ENCODE results near the gene RASGRP3. TPM values are rescaled to one million over a fixed set of nuclear protein-coding genes. Genes with fewer than 3 reads are reported as not detected.
A peak's percentile ranks its signal among the peaks of the same experiment; 100 is the strongest.

Gene RASGRP3
- total and polyA plus RNA-seq, 5 experiments from 2014 or later: 0.68 to 3.7 (median 2.2) TPM

- POLR2A ChIA-PET: interaction anchor here (1.5 to 1.7 kb wide), 2 partner anchors 16 to 107 kb away, joined by 4 to 10 read pairs; partner anchors contain the start of genes FAM98A and RASGRP3
- DNase-seq: peak in 5 of 10 donors; percentile 6 to 46 (median 35)
- peak; percentile 40 to 44 for ATAC-seq
- peak overlapping the region in 1 of 10 donors; percentile 36 for H3K27ac Mint-ChIP-seq
- peaks cover 0 to 50% (median 10%) of the 10 kb centered on the region in 3 donors for H3K36me3 Mint-ChIP-seq
- no peaks in the 10 kb centered on the region for H3K9me3 Mint-ChIP-seq
- no peak overlapping the region for H3K4me3 Mint-ChIP-seq
- H3K4me1 Mint-ChIP-seq: peaks cover 2 to 14% (median 6%) of the 10 kb centered on the region in 4 donors
- no peaks in the 10 kb centered on the region for H3K27me3 Mint-ChIP-seq
Measured at GRCh38 chr2:33583194-33583938, 106.9 kb downstream of the RASGRP3 start.

DNA sequence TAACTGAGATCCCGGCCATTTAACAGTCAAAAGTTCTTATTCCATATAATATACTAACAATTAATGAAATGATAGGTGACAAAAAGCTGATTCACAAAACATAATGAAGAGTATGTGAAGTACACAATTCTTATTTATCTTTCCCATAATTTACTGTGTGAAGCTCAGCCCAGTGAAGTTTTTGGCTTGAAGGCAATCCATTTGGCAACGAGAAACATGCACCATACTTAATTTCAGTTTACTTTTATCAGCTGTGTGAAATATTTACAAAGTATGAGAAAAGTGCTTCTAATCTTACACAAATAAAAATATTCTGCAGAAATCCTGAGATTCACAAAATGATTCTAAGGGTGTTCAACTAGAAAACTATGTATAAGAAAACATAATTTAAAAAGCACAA, 110.3 kb downstream of the RASGRP3 start:
- Mint-ChIP-seq H3K36me3 (peaks cover 0 to 78% (median 13%) of the 10 kb centered on the region in 3 donors), H3K27me3 (no peaks in the 10 kb centered on the region), H3K9me3 (no peaks in the 10 kb centered on the region), H3K27ac (peak overlapping the region in 1 of 10 donors; percentile 9), H3K4me1 (peaks cover 7 to 19% (median 10%) of the 10 kb centered on the region in 4 donors), H3K4me3 (no peak overlapping the region)
- no peak for ATAC-seq
- no peak for DNase-seq
- POLR2A ChIA-PET: interaction anchor here (1.0 kb wide), 1 partner anchor 12 kb away, joined by 3 read pairs; the partner anchor contains the start of gene FAM98A

- POLR2A ChIA-PET: interaction anchor here (0.6 kb wide), 1 partner anchor 64 kb away, joined by 4 read pairs; no protein-coding TSS in a partner anchor
- no peaks in the 10 kb centered on the region for H3K9me3 Mint-ChIP-seq
- ATAC-seq (no peak), DNase-seq (no peak)
- H3K4me3 Mint-ChIP-seq: no peak overlapping the region
- no peaks in the 10 kb centered on the region for H3K27me3 Mint-ChIP-seq
- H3K36me3 Mint-ChIP-seq: peaks cover 0 to 87% (median 13%) of the 10 kb centered on the region in 3 donors
- H3K4me1 Mint-ChIP-seq: peaks cover 7 to 17% (median 8%) of the 10 kb centered on the region in 4 donors
- peak overlapping the region in 3 of 10 donors; percentile 12 to 41 (median 33) for H3K27ac Mint-ChIP-seq
Measured at GRCh38 chr2:33588232-33588631, 111.8 kb downstream of the RASGRP3 start.

GRCh38 chr2:33589444-33589843, 113.0 kb downstream of the RASGRP3 start:
- Mint-ChIP-seq H3K27ac (peak overlapping the region in 1 of 10 donors; percentile 38), H3K36me3 (peaks cover 0 to 85% (median 16%) of the 10 kb centered on the region in 3 donors)

GRCh38 chr2:33595385-33595784, 118.9 kb downstream of the RASGRP3 start:
- peak overlapping the region in 3 of 10 donors; percentile 3 to 75 (median 47) for H3K27ac Mint-ChIP-seq
- peaks cover 0 to 3% (median 0%) of the 10 kb centered on the region in 5 donors for H3K27me3 Mint-ChIP-seq
- POLR2A ChIA-PET: no interaction called here
- peak overlapping the region in 2 of 10 donors; percentile 29 to 54 for H3K4me3 Mint-ChIP-seq
- no peak for ATAC-seq
- H3K36me3 Mint-ChIP-seq: peaks cover 0 to 47% (median 9%) of the 10 kb centered on the region in 3 donors
- peaks cover 25 to 55% (median 47%) of the 10 kb centered on the region in 4 donors for H3K4me1 Mint-ChIP-seq
- no peak for DNase-seq
- H3K9me3 Mint-ChIP-seq: no peaks in the 10 kb centered on the region

More at GRCh38 chr2:33589444-33589843, 113.0 kb downstream of the RASGRP3 start:
- Mint-ChIP-seq H3K4me3 (no peak overlapping the region), H3K9me3 (no peaks in the 10 kb centered on the region), H3K27me3 (no peaks in the 10 kb centered on the region), H3K4me1 (peaks cover 9 to 26% (median 16%) of the 10 kb centered on the region in 4 donors)
- POLR2A ChIA-PET: no interaction called here
- DNase-seq (no peak), ATAC-seq (no peak)

DNA sequence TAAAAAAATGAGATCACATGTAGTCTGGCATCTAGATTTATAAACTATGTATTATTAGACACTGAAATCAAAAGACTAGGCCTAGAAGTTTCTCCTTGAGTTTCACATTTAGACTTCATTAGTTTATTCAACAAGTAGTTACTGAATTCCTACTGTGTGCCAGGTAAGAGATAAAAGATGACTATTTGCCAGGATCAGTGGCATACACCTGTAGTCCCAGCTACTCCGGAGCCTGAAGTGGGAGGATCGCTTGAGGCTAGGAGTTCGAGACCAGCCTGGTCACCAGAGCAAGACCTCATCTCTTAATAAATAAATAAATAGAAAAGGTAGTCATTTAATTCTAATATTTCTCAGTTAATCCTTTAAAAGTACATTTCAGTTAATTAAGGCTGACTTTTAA, 120.6 kb downstream of the RASGRP3 start:
- POLR2A ChIA-PET: no interaction called here
- Mint-ChIP-seq H3K36me3 (peaks cover 0 to 31% (median 6%) of the 10 kb centered on the region in 3 donors), H3K4me3 (peak overlapping the region in 8 of 10 donors; percentile 11 to 89 (median 40)), H3K4me1 (peaks cover 25 to 55% (median 47%) of the 10 kb centered on the region in 4 donors), H3K27me3 (peaks cover 0 to 3% (median 0%) of the 10 kb centered on the region in 5 donors), H3K27ac (peak overlapping the region in 6 of 10 donors; percentile 10 to 70 (median 36)), H3K9me3 (no peaks in the 10 kb centered on the region)
- no peak for ATAC-seq
- DNase-seq: no peak

- peak; percentile 41 to 51 for ATAC-seq
- peaks cover 0 to 15% (median 4%) of the 10 kb centered on the region in 3 donors for H3K36me3 Mint-ChIP-seq
Measured at GRCh38 chr2:33598561-33599174, 122.2 kb downstream of the RASGRP3 start.

DNA sequence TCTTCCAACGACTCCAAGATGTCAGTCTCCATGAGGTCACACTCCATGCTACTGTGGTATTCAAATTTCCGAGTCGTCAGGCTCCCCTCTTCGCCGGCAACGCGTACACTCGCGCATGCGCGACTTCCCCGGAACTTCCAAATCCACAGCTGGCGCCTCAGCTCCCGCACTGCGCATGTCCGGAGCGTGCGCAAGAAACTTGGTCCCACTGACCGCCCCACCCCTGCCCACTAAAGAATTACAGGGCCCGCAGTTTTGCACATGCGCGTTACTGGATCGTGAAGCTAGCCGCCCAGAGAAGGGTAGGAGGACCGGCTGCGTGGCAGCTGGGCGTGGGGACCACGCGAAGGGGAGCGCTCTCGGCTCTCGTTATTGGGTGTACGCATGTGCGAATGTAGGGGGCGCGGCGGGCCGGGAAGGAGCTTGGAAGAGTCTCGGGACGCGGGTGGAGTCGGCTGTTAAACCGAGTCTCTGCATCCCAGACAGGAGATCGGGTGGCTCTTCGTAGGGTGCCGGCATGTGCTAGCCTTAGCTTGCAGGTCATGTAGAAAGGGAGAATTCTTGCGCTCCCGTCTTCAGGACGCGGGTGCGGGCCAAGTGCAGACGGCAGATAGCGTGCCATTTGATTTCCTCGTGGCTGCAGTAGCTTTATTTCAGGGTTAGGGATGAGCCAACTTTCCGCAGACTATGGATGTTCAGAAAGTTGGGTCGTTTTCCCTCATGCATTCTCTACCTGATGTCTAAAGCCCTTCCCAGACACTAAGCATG, 122.9 kb downstream of the RASGRP3 start, which contains the start of gene FAM98A:
TSS of gene FAM98A (minus strand) at position 125 of the 768 bp plus-strand sequence. CDS start at position 47, 78 bp downstream.
- POLR2A ChIA-PET: interaction anchor here (0.9 to 2.3 kb wide), 5 partner anchors 13 to 972 kb away, joined by 3 to 19 read pairs (median 4); partner anchors contain the start of genes RASGRP3 and TTC27
- H3K4me3 Mint-ChIP-seq: peak within 1 kb of the TSS; percentile 89 to 100 (median 98)
- H3K4me1 Mint-ChIP-seq: peaks cover 19 to 39% (median 36%) of the 10 kb centered on the region in 4 donors
- peaks cover 0 to 3% (median 0%) of the 10 kb centered on the region in 5 donors for H3K27me3 Mint-ChIP-seq
- ATAC-seq (peak; percentile 92 to 93), DNase-seq (peak; percentile 96 to 100 (median 98))
- H3K9me3 Mint-ChIP-seq: no peaks in the 10 kb centered on the region
- peak within 1 kb of the TSS; percentile 93 to 98 (median 96) for H3K27ac Mint-ChIP-seq
- peaks cover 0 to 10% (median 4%) of the 10 kb centered on the region in 3 donors for H3K36me3 Mint-ChIP-seq

More at GRCh38 chr2:33598561-33599174, 122.2 kb downstream of the RASGRP3 start:
- H3K27ac Mint-ChIP-seq: peak overlapping the region; percentile 93 to 98 (median 96)
- DNase-seq: peak in 4 of 10 donors; percentile 3 to 22 (median 14)
- peaks cover 0 to 3% (median 0%) of the 10 kb centered on the region in 5 donors for H3K27me3 Mint-ChIP-seq
- peaks cover 22 to 42% (median 41%) of the 10 kb centered on the region in 4 donors for H3K4me1 Mint-ChIP-seq
- peak overlapping the region; percentile 89 to 100 (median 98) for H3K4me3 Mint-ChIP-seq
- POLR2A ChIA-PET: interaction anchor here (0.9 to 2.3 kb wide), 5 partner anchors 12 to 971 kb away, joined by 3 to 19 read pairs (median 4); partner anchors contain the start of genes RASGRP3 and TTC27
- H3K9me3 Mint-ChIP-seq: no peaks in the 10 kb centered on the region

- peaks cover 0 to 3% (median 0%) of the 10 kb centered on the region in 5 donors for H3K27me3 Mint-ChIP-seq
- no peaks in the 10 kb centered on the region for H3K9me3 Mint-ChIP-seq
- POLR2A ChIA-PET: interaction anchor here (0.9 to 2.3 kb wide), 3 partner anchors 17 to 898 kb away, joined by 3 to 19 read pairs (median 4); partner anchors contain the start of gene RASGRP3
- H3K36me3 Mint-ChIP-seq: peaks cover 0 to 6% (median 1%) of the 10 kb centered on the region in 3 donors
- peak overlapping the region; percentile 78 to 98 (median 96) for H3K27ac Mint-ChIP-seq
- ATAC-seq: no peak
- peaks cover 17 to 36% (median 33%) of the 10 kb centered on the region in 4 donors for H3K4me1 Mint-ChIP-seq
- no peak for DNase-seq
- peak overlapping the region; percentile 89 to 100 (median 98) for H3K4me3 Mint-ChIP-seq
Measured at GRCh38 chr2:33599943-33600192, 123.4 kb downstream of the RASGRP3 start.

- Mint-ChIP-seq H3K4me3 (no peak overlapping the region), H3K4me1 (peaks cover 15 to 26% (median 23%) of the 10 kb centered on the region in 4 donors), H3K27me3 (peaks cover 0 to 3% (median 0%) of the 10 kb centered on the region in 5 donors), H3K9me3 (no peaks in the 10 kb centered on the region), H3K36me3 (no peaks in the 10 kb centered on the region), H3K27ac (no peak overlapping the region)
- POLR2A ChIA-PET: no interaction called here
- DNase-seq (no peak), ATAC-seq (no peak)
Measured at GRCh38 chr2:33602201-33602830, 125.9 kb downstream of the RASGRP3 start.

GRCh38 chr2:33603416-33603815, 127.0 kb downstream of the RASGRP3 start:
- POLR2A ChIA-PET: no interaction called here
- ATAC-seq (no peak), DNase-seq (no peak)
- peaks cover 9 to 15% (median 12%) of the 10 kb centered on the region in 4 donors for H3K4me1 Mint-ChIP-seq
- peaks cover 0 to 3% (median 0%) of the 10 kb centered on the region in 5 donors for H3K27me3 Mint-ChIP-seq
- H3K9me3 Mint-ChIP-seq: no peaks in the 10 kb centered on the region
- no peak overlapping the region for H3K4me3 Mint-ChIP-seq
- H3K27ac Mint-ChIP-seq: peak overlapping the region in 1 of 10 donors; percentile 54
- H3K36me3 Mint-ChIP-seq: no peaks in the 10 kb centered on the region

All from naive thymus-derived CD8-positive, alpha-beta T cell (primary cell).